Fibroblast of skin of right quadriceps (primary cell): ENCODE results near the gene B3GALNT2.
"Not testable (repeated sequence)": the region's sequence is repeated elsewhere in the genome, so short reads cannot be mapped to it uniquely, and the experiment has no call there.

Source experiments
- DNase-seq: peaks from one replicate; pipeline ENCODE4 v3.0.0-alpha.2; 2013

B3GALNT2 gene

GRCh38 chr1:235504122-235504493, at the start of gene B3GALNT2:
Gene B3GALNT2 (minus strand): TSS chr1:235504452. CDS start chr1:235504252, 200 bp downstream.
- DNase-seq, result no peak

GRCh38 chr1:235553112-235553551, 48.9 kb upstream of the B3GALNT2 start:
- DNase-seq, result no peak

- DNase-seq, result no peak
Measured at GRCh38 chr1:235552146-235552716, 48.0 kb upstream of the B3GALNT2 start.

- DNase-seq, result no peak
Measured at GRCh38 chr1:235549351-235550139, 45.3 kb upstream of the B3GALNT2 start.

GRCh38 chr1:235546369-235547155, 42.3 kb upstream of the B3GALNT2 start:
- DNase-seq, result not testable (repeated sequence)

GRCh38 chr1:235545292-235545930, 41.2 kb upstream of the B3GALNT2 start:
- DNase-seq, result no peak

- not testable (repeated sequence) for DNase-seq
Measured at GRCh38 chr1:235542845-235543244, 38.6 kb upstream of the B3GALNT2 start.

GRCh38 chr1:235533476-235534168, 29.4 kb upstream of the B3GALNT2 start:
- DNase-seq, result no peak

- peak; percentile 67 for DNase-seq
Measured at GRCh38 chr1:235532360-235532759, 28.1 kb upstream of the B3GALNT2 start.

- no peak for DNase-seq
Measured at GRCh38 chr1:235527196-235527814, 23.1 kb upstream of the B3GALNT2 start.

- DNase-seq, result no peak
Measured at GRCh38 chr1:235525314-235525713, 21.1 kb upstream of the B3GALNT2 start.

GRCh38 chr1:235516862-235517446, 12.7 kb upstream of the B3GALNT2 start:
- no peak for DNase-seq

GRCh38 chr1:235515844-235516512, 11.7 kb upstream of the B3GALNT2 start:
- no peak for DNase-seq

- DNase-seq, result peak; percentile 72
Measured at GRCh38 chr1:235513495-235514366, 9.5 kb upstream of the B3GALNT2 start.

- peak; percentile 66 for DNase-seq
Measured at GRCh38 chr1:235511470-235512240, 7.4 kb upstream of the B3GALNT2 start.

GRCh38 chr1:235510823-235511222, 6.6 kb upstream of the B3GALNT2 start:
- no peak for DNase-seq

- no peak for DNase-seq
Measured at GRCh38 chr1:235507623-235508022, 3.4 kb upstream of the B3GALNT2 start.

GRCh38 chr1:235504494-235505222, 406 bp upstream of the B3GALNT2 start:
- DNase-seq, result peak; percentile 99
